Trophoblast cell (in vitro differentiated cells and primary cell): ENCODE measurements around the gene TMEM245.

Source experiments
- DNase-seq, 2 donors: peaks; one replicate each; pipeline ENCODE4 v3.0.0-alpha.2; 2016
- H2AFZ ChIP-seq: 2 replicates; pipeline ENCODE4 v1.6.1; 2013; ENCODE audit warnings: low read length, moderate library complexity, mild to moderate bottlenecking; ENCODE audit not compliant: insufficient read depth, poor library complexity
- H2AK5ac ChIP-seq: 2 replicates; pipeline ENCODE4 v1.6.1; 2013; ENCODE audit warnings: mild to moderate bottlenecking, low read length
- H2BK120ac ChIP-seq: 2 replicates; pipeline ENCODE4 v1.6.1; 2013; ENCODE audit warnings: low read length, mild to moderate bottlenecking, moderate library complexity; ENCODE audit not compliant: insufficient read depth, poor library complexity
- H2BK12ac ChIP-seq: 2 replicates; pipeline ENCODE4 v1.6.1; 2013; ENCODE audit warnings: mild to moderate bottlenecking, low read length, moderate library complexity
- H2BK5ac ChIP-seq: 2 replicates; pipeline ENCODE4 v1.6.1; 2013; ENCODE audit warnings: low read length, low read depth, moderate library complexity, mild to moderate bottlenecking; ENCODE audit not compliant: poor library complexity
- H3K14ac ChIP-seq: 2 replicates; pipeline ENCODE4 v1.6.1; 2013; ENCODE audit warnings: mild to moderate bottlenecking, low read length
- H3K18ac ChIP-seq: 2 replicates; pipeline ENCODE4 v1.6.1; 2013; ENCODE audit warnings: mild to moderate bottlenecking, low read length
- H3K23ac ChIP-seq: 2 replicates; pipeline ENCODE4 v1.6.1; 2013; ENCODE audit warnings: low read length
- H3K27ac ChIP-seq: 2 replicates; pipeline ENCODE4 v1.5.1; 2013; ENCODE audit warnings: low read depth, mild to moderate bottlenecking, inconsistent platforms, low read length, moderate library complexity
- H3K27me3 ChIP-seq: 2 replicates; pipeline ENCODE4 v1.6.1; 2013; ENCODE audit warnings: inconsistent platforms, mild to moderate bottlenecking, low read length, moderate library complexity; ENCODE audit not compliant: insufficient read depth
- H3K36me3 ChIP-seq, 2 experiments: 1 replicate in 1 of 2; 2 replicates in 1 of 2; pipeline ENCODE4 v1.6.1; 2013; ENCODE audit warnings: low read length in 2 of 2, mild to moderate bottlenecking in 2 of 2, moderate library complexity in 1 of 2; ENCODE audit not compliant: insufficient read depth in 2 of 2, control insufficient read depth in 1 of 2
- H3K4ac ChIP-seq: 2 replicates; pipeline ENCODE4 v1.6.1; 2013; ENCODE audit warnings: low read depth, mild to moderate bottlenecking, low read length, moderate library complexity
- H3K4me1 ChIP-seq, 2 experiments: 1 replicate in 1 of 2; 2 replicates in 1 of 2; pipeline ENCODE4 v1.6.1; 2013; ENCODE audit warnings: low read length in 2 of 2, mild to moderate bottlenecking in 2 of 2, moderate library complexity in 1 of 2; ENCODE audit not compliant: insufficient read depth in 2 of 2, control insufficient read depth in 1 of 2
- H3K4me2 ChIP-seq: 2 replicates; pipeline ENCODE4 v1.6.1; 2013; ENCODE audit warnings: inconsistent platforms, mild to moderate bottlenecking, low read length, moderate library complexity
- H3K4me3 ChIP-seq: 2 replicates; pipeline ENCODE4 v1.5.1; 2013; ENCODE audit warnings: mild to moderate bottlenecking, low read depth, low read length, inconsistent platforms
- H3K79me1 ChIP-seq: one replicate; pipeline ENCODE4 v1.6.1; 2013; ENCODE audit warnings: low read length
- H3K79me2 ChIP-seq: 2 replicates; pipeline ENCODE4 v1.6.1; 2013; ENCODE audit warnings: low read length, mild to moderate bottlenecking; ENCODE audit not compliant: control insufficient read depth, insufficient read depth, poor library complexity
- H3K9ac ChIP-seq: 2 replicates; pipeline ENCODE4 v1.6.1; 2013; ENCODE audit warnings: mild to moderate bottlenecking, low read length
- H3K9me3 ChIP-seq: 2 replicates; pipeline ENCODE4 v1.6.1; 2013; ENCODE audit warnings: low read depth, mild to moderate bottlenecking, control low read depth, inconsistent platforms, low read length; ENCODE audit not compliant: insufficient read depth
- H4K12ac ChIP-seq: 2 replicates; pipeline ENCODE4 v1.6.1; 2013; ENCODE audit warnings: low read depth, mild to moderate bottlenecking, low read length, moderate library complexity
- H4K8ac ChIP-seq: 2 replicates; pipeline ENCODE4 v1.6.1; 2013; ENCODE audit warnings: low read depth, mild to moderate bottlenecking, low read length, moderate library complexity
- H4K91ac ChIP-seq: one replicate; pipeline ENCODE4 v1.6.1; 2013; ENCODE audit warnings: low read depth, mild to moderate bottlenecking, low read length, moderate library complexity
- WGBS: extraction: QIAGEN DNeasy Blood & Tissue Kit; methylation state at CpG from one replicate; pipeline ENCODE4 v1.1.7; 2013; ENCODE audit warnings: missing lambda C conversion rate; ENCODE audit not compliant: insufficient read length, insufficient coverage; ENCODE audit errors: extremely low coverage; 5-methylcytosine and 5-hydroxymethylcytosine counted together

Gene TMEM245

DNA sequence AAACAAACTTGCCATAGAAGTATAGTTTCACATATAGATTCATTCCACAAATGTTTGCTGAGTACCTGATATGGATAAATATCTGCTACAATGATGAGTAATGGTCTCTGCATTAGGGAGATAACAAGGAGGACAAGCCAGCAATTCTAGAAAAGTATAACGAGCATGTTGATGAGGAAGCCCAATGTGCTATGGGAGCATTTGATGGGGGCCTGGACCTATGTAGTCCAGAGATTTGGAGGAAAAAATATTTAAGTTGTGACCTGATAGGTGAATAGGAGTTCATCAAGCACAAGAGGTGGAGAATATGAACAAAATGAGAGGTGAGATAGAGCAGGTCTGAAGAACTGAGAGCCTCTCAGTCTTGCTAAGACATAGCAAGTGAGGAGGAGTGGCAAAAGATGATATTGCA is 14.4 kb upstream of the TMEM245 start:
- no peak overlapping the region for H2BK120ac ChIP-seq
- no peak for DNase-seq
- no peak overlapping the region for H3K4me3 ChIP-seq
- no peak overlapping the region for H3K23ac ChIP-seq
- no peaks in the 10 kb centered on the region for H3K27me3 ChIP-seq
- H2AK5ac ChIP-seq = no peak overlapping the region
- no peak overlapping the region for H3K27ac ChIP-seq
- no peak overlapping the region for H2BK5ac ChIP-seq
- no CpG with 5 or more reads among the region's 1 CpG for WGBS
- no peak overlapping the region for H3K4ac ChIP-seq
- H3K4me1 ChIP-seq = no peaks in the 10 kb centered on the region
- H3K79me1 ChIP-seq = no peaks in the 10 kb centered on the region
- H3K9me3 ChIP-seq = no peaks in the 10 kb centered on the region
- H4K91ac ChIP-seq = no peak overlapping the region
- no peak overlapping the region for H3K9ac ChIP-seq
- H2AFZ ChIP-seq = no peak overlapping the region
- H3K36me3 ChIP-seq = no peaks in the 10 kb centered on the region
- no peak overlapping the region for H3K4me2 ChIP-seq
- no peak overlapping the region for H4K8ac ChIP-seq
- H3K18ac ChIP-seq = no peak overlapping the region
- no peak overlapping the region for H3K14ac ChIP-seq
- H2BK12ac ChIP-seq = no peak overlapping the region
- H4K12ac ChIP-seq = no peak overlapping the region
- H3K79me2 ChIP-seq = no peaks in the 10 kb centered on the region

DNA sequence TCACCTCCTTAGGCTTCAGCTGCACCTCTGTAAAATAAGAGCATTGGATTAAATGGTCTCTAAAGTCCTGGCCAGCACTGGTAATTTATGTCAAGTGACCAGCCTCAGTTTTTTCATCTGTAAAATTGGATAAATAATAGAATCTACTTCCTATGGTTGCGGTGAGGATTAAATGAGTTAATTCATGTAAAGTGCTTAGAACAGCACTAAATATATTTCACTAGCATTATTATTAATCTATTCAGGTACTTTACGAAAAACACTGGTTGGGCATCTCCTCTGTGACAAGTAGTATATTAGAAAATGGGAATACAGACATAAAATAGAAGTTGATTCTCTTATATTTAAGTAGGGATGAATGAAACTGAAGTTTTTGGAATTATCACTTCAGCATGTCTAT is 13.8 kb upstream of the TMEM245 start:
- no peaks in the 10 kb centered on the region for H3K27me3 ChIP-seq
- H3K4ac ChIP-seq = no peak overlapping the region
- H2AFZ ChIP-seq = no peak overlapping the region
- H3K14ac ChIP-seq = no peak overlapping the region
- H3K4me3 ChIP-seq = no peak overlapping the region
- no peak overlapping the region for H4K91ac ChIP-seq
- no peaks in the 10 kb centered on the region for H3K79me1 ChIP-seq
- H3K9ac ChIP-seq = no peak overlapping the region
- H3K79me2 ChIP-seq = no peaks in the 10 kb centered on the region
- H3K9me3 ChIP-seq = no peaks in the 10 kb centered on the region
- no peak overlapping the region for H4K12ac ChIP-seq
- H2BK120ac ChIP-seq = no peak overlapping the region
- no peak for DNase-seq
- H3K27ac ChIP-seq = no peak overlapping the region
- H2BK12ac ChIP-seq = no peak overlapping the region
- H3K23ac ChIP-seq = no peak overlapping the region
- H3K4me1 ChIP-seq = no peaks in the 10 kb centered on the region
- H3K4me2 ChIP-seq = no peak overlapping the region
- no peak overlapping the region for H2BK5ac ChIP-seq
- H4K8ac ChIP-seq = no peak overlapping the region
- WGBS = no CpG with 5 or more reads among the region's 2 CpGs
- H3K36me3 ChIP-seq = no peaks in the 10 kb centered on the region
- no peak overlapping the region for H3K18ac ChIP-seq
- H2AK5ac ChIP-seq = no peak overlapping the region

DNA sequence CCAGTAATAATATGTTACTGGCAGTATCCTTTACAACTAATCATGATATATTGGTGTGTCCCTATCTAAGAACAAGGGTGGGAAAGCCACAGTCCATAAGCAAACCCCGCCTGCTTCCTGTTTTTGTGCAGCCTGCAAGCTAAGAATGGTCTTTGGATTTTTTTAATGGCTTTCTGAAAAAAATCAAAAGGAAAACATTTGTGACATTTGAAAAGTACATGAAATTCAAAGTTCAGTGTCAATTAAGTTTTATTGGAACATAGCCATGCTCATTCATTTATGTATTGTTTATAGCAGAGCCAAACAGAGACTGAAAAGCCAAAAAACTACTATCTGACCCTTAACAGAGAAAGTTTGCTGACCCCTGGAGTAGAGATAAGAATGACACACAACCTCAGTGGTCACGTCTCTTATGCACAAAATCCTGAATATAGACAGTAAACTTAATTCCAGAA is 12.8 kb upstream of the TMEM245 start:
- H3K79me2 ChIP-seq = no peaks in the 10 kb centered on the region
- no peak overlapping the region for H3K4me2 ChIP-seq
- H3K4me1 ChIP-seq = no peaks in the 10 kb centered on the region
- H3K9ac ChIP-seq = no peak overlapping the region
- no peak overlapping the region for H3K4me3 ChIP-seq
- WGBS = no CpG with 5 or more reads among the region's 2 CpGs
- H3K36me3 ChIP-seq = no peaks in the 10 kb centered on the region
- no peaks in the 10 kb centered on the region for H3K9me3 ChIP-seq
- H2AK5ac ChIP-seq = no peak overlapping the region
- H2AFZ ChIP-seq = no peak overlapping the region
- no peak overlapping the region for H3K14ac ChIP-seq
- no peaks in the 10 kb centered on the region for H3K79me1 ChIP-seq
- no peaks in the 10 kb centered on the region for H3K27me3 ChIP-seq
- H3K23ac ChIP-seq = no peak overlapping the region
- H4K12ac ChIP-seq = no peak overlapping the region
- DNase-seq = no peak
- no peak overlapping the region for H2BK120ac ChIP-seq
- no peak overlapping the region for H2BK5ac ChIP-seq
- no peak overlapping the region for H3K18ac ChIP-seq
- no peak overlapping the region for H4K8ac ChIP-seq
- H3K27ac ChIP-seq = no peak overlapping the region
- no peak overlapping the region for H3K4ac ChIP-seq
- no peak overlapping the region for H4K91ac ChIP-seq
- no peak overlapping the region for H2BK12ac ChIP-seq

GRCh38 chr9:109129470-109130197 is 9.9 kb upstream of the TMEM245 start:
- Histone ChIP-seq H2AK5ac (no peak overlapping the region), H2AFZ (no peak overlapping the region), H3K79me2 (no peaks in the 10 kb centered on the region), H2BK120ac (no peak overlapping the region), H3K18ac (no peak overlapping the region), H4K12ac (no peak overlapping the region), H2BK12ac (no peak overlapping the region), H3K4me3 (no peak overlapping the region), H3K14ac (no peak overlapping the region), H3K27me3 (no peaks in the 10 kb centered on the region), H4K91ac (no peak overlapping the region), H3K36me3 (no peaks in the 10 kb centered on the region), H3K9me3 (no peaks in the 10 kb centered on the region), H3K4me2 (no peak overlapping the region), H3K23ac (no peak overlapping the region), H3K4ac (no peak overlapping the region), H3K79me1 (no peaks in the 10 kb centered on the region), H3K4me1 (no peaks in the 10 kb centered on the region), H3K27ac (no peak overlapping the region), H2BK5ac (no peak overlapping the region), H4K8ac (no peak overlapping the region), H3K9ac (no peak overlapping the region)
- no peak for DNase-seq
- no CpG with 5 or more reads among the region's 6 CpGs for WGBS
